ENCODE results near the gene TCF7L1. TPM values are rescaled to one million over a fixed set of nuclear protein-coding genes. Genes with fewer than 3 reads are reported as not detected.

TCF7L1 gene
- total RNA-seq, 2 experiments from 2014 or later, result not detected

DNA sequence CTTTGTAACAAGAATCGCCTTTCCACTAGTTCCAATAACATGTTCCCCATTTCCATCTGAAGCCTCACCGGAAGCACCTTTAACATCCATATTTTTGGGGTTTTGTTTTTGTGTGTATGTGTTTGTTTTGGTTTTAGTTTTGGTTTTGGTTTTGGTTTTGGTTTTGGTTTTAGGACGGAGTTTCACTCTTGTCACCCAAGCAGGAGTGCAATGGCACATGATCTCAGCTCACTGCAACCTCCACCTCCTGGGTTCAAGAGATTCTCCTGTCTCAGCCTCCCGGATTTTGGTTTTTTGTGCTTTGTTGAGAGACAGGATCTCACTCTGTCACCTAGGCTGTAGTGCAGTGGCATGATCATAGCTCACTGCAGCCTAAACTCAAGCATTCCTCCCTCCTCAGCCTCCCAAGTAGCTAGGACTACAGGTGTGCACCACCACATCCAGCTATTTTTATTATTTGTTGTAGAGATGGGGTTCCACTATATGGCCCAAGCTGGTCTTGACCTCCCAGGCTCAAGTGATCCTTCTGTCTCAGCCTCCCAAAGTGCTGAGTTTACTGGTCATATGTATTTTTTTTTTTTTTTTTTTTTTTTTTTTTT is 158.3 kb downstream of the TCF7L1 start:
- H3K36me3 ChIP-seq (ENCODE audit: insufficient read depth, low read length), result no peaks in the 10 kb centered on the region
- H3K9me3 ChIP-seq (ENCODE audit: low read length), result no peaks in the 10 kb centered on the region
- no peaks in the 10 kb centered on the region for H3K79me2 ChIP-seq (ENCODE audit: insufficient read depth, low read depth, low read length)
- BruUV-seq (replicated peaks), result no TSS peak
- no peak overlapping the region; the same call in 1 of the 2 replicates for H2AFZ ChIP-seq (ENCODE audit: low read length)
- CTCF ChIA-PET (ENCODE audit: unreplicated experiment), result no interaction called here
- no peaks in the 10 kb centered on the region for H3K9me2 ChIP-seq (ENCODE audit: insufficient read depth, low read length)
- H3K4me1 ChIP-seq (ENCODE audit: insufficient read depth, low read length, poor library complexity, severe bottlenecking), result no peaks in the 10 kb centered on the region
- H3K4me2 ChIP-seq (ENCODE audit: low read length), result no peak overlapping the region; the same call in 1 of the 2 replicates
- POLR2A ChIA-PET, result interaction anchor here (0.6 kb wide), 1 partner anchor 203 kb away, joined by 3 read pairs; no protein-coding TSS in a partner anchor
- no peak overlapping the region for H3K27ac ChIP-seq (ENCODE audit: low read depth, low read length, poor library complexity, severe bottlenecking)
- no peak overlapping the region for H3K4me3 ChIP-seq (ENCODE audit: low read depth, low read length, poor library complexity, severe bottlenecking)
- no peaks in the 10 kb centered on the region for H4K20me1 ChIP-seq (ENCODE audit: insufficient read depth, low read length)
- intact Hi-C loops (cut with micrococcal nuclease; ENCODE audit: unreplicated experiment), result no loop called here
- TF ChIP-seq EZH2phosphoT487 (IDR thresholded peaks at IDR 0.05; ENCODE audit: borderline replicate concordance, low read depth, low read length), result no peak
- TF ChIP-seq, protein P1, sequence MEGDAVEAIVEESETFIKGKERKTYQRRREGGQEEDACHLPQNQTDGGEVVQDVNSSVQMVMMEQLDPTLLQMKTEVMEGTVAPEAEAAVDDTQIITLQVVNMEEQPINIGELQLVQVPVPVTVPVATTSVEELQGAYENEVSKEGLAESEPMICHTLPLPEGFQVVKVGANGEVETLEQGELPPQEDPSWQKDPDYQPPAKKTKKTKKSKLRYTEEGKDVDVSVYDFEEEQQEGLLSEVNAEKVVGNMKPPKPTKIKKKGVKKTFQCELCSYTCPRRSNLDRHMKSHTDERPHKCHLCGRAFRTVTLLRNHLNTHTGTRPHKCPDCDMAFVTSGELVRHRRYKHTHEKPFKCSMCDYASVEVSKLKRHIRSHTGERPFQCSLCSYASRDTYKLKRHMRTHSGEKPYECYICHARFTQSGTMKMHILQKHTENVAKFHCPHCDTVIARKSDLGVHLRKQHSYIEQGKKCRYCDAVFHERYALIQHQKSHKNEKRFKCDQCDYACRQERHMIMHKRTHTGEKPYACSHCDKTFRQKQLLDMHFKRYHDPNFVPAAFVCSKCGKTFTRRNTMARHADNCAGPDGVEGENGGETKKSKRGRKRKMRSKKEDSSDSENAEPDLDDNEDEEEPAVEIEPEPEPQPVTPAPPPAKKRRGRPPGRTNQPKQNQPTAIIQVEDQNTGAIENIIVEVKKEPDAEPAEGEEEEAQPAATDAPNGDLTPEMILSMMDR (conservative IDR thresholded peaks at IDR 0.05; ENCODE audit: low read length), result no peak
- DNase-seq (ENCODE audit: low spot score), result no peak

DNA sequence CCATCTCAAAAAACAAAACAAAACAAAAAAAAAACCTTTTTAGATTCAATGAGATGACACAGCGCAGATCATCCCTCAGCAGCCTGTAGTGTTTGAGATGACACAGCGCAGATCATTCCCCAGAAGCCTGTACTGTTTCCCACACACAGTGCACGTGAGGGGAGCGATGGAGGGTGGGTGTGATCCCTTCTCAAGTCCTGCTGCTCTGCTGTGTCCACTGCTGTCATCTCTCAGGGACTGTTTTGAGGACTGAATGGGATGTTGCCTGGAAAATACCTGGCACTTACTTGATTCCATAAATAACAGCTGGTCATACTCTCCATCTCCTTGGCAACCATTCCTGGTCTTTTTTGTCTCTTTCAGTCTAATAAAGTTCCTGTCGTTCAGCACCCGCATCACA is 168.9 kb downstream of the TCF7L1 start:
- H3K4me3 ChIP-seq (ENCODE audit: low read depth, low read length, poor library complexity, severe bottlenecking), result no peak overlapping the region
- H3K4me2 ChIP-seq (ENCODE audit: low read length), result no peak overlapping the region
- DNase-seq (ENCODE audit: low spot score), result no peak
- no peaks in the 10 kb centered on the region for H3K9me3 ChIP-seq (ENCODE audit: low read length)
- TF ChIP-seq EZH2phosphoT487 (IDR thresholded peaks at IDR 0.05; ENCODE audit: borderline replicate concordance, low read depth, low read length), result no peak
- TF ChIP-seq, protein P1 (conservative IDR thresholded peaks at IDR 0.05; ENCODE audit: low read length), result no peak
- BruUV-seq (replicated peaks), result no TSS peak
- H3K79me2 ChIP-seq (ENCODE audit: insufficient read depth, low read depth, low read length), result no peaks in the 10 kb centered on the region
- H3K4me1 ChIP-seq (ENCODE audit: insufficient read depth, low read length, poor library complexity, severe bottlenecking), result no peaks in the 10 kb centered on the region
- intact Hi-C loops (cut with micrococcal nuclease; ENCODE audit: unreplicated experiment), result loop anchor here (5.0 kb wide), 1 partner anchor 375 kb away; no protein-coding TSS in a partner anchor
- H3K36me3 ChIP-seq (ENCODE audit: insufficient read depth, low read length), result no peaks in the 10 kb centered on the region
- no peak overlapping the region for H2AFZ ChIP-seq (ENCODE audit: low read length)
- CTCF ChIA-PET (ENCODE audit: unreplicated experiment), result no interaction called here
- no peaks in the 10 kb centered on the region for H4K20me1 ChIP-seq (ENCODE audit: insufficient read depth, low read length)
- H3K9me2 ChIP-seq (ENCODE audit: insufficient read depth, low read length), result no peaks in the 10 kb centered on the region
- POLR2A ChIA-PET, result no interaction called here
- H3K27ac ChIP-seq (ENCODE audit: low read depth, low read length, poor library complexity, severe bottlenecking), result no peak overlapping the region

DNA sequence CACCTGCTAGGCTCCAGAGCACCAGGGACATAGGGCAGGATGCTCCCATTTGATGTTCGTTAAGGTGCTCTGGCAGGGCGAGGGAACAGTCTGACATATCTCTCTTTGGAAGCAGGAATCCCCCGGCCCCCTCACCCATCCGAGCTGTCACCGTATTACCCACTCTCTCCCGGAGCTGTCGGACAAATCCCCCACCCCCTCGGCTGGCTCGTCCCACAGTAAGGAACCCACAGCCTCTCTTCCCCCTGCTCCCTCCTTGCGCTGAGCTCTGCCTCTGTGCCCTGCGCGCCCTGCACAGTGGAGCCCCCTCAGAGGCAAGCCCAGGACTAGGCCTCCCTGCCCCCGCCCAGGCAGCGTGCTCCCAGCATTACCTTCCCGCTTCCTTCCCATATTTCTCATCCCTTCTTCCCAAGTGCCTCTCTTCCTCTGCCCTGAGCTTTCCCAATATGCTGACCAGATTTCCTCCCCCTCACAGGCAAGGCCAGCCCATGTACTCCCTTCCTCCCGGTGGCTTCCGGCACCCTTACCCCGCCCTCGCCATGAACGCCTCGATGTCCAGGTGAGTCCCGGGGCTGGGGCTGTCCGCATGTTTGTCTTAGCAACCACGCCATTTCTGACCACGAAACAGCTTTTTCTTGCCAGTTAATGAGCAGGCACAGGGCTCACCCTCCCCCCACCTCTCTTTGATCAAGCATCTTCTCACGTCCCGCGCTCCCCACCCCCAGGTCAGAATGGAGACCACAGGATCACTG is 170.8 kb downstream of the TCF7L1 start:
- Histone ChIP-seq H3K4me1 (ENCODE audit: insufficient read depth, low read length, poor library complexity, severe bottlenecking) (no peaks in the 10 kb centered on the region), H3K36me3 (ENCODE audit: insufficient read depth, low read length) (no peaks in the 10 kb centered on the region), H3K9me3 (ENCODE audit: low read length) (no peaks in the 10 kb centered on the region), H3K4me2 (ENCODE audit: low read length) (no peak overlapping the region), H4K20me1 (ENCODE audit: insufficient read depth, low read length) (no peaks in the 10 kb centered on the region), H3K4me3 (ENCODE audit: low read depth, low read length, poor library complexity, severe bottlenecking) (no peak overlapping the region), H3K79me2 (ENCODE audit: insufficient read depth, low read depth, low read length) (no peaks in the 10 kb centered on the region), H2AFZ (ENCODE audit: low read length) (no peak overlapping the region), H3K27ac (ENCODE audit: low read depth, low read length, poor library complexity, severe bottlenecking) (no peak overlapping the region), H3K9me2 (ENCODE audit: insufficient read depth, low read length) (no peaks in the 10 kb centered on the region)
- no TSS peak for BruUV-seq (replicated peaks)
- TF ChIP-seq EZH2phosphoT487 (IDR thresholded peaks at IDR 0.05; ENCODE audit: borderline replicate concordance, low read depth, low read length), result no peak
- no peak for DNase-seq (ENCODE audit: low spot score)
- intact Hi-C loops (cut with micrococcal nuclease; ENCODE audit: unreplicated experiment), result loop anchor here (5.0 kb wide), 1 partner anchor 377 kb away; no protein-coding TSS in a partner anchor
- ChIA-PET CTCF (ENCODE audit: unreplicated experiment) (interaction anchor here (0.6 kb wide), 1 partner anchor 16 kb away, joined by 5 read pairs; no protein-coding TSS in a partner anchor), POLR2A (no interaction called here)

All from OCI-LY7 (cell line).